Transverse colon (tissue), 4 donors: ENCODE results near the gene VGLL4. TPM values are rescaled to one million over a fixed set of nuclear protein-coding genes. Genes with fewer than 3 reads are reported as not detected.
A peak's percentile ranks its signal among the peaks of the same experiment; 100 is the strongest.

Source experiments
- DNase-seq: peaks from one replicate; pipeline ENCODE4 v3.0.0-alpha.2; 2019
- H3K27ac ChIP-seq, 4 donors: fragments of 200-600 bp; sonication (generic); 2 replicates each; pipeline ENCODE4 v1.5.1; 2016 to 2018; ENCODE audit warnings: inconsistent platforms in 4 of 4
- H3K27me3 ChIP-seq: fragments of 200-600 bp; sonication (generic); 2 replicates; pipeline ENCODE4 v1.5.1; 2017; ENCODE audit warnings: inconsistent platforms
- H3K36me3 ChIP-seq, 4 donors: fragments of 200-600 bp; sonication (generic); 2 replicates each; pipeline ENCODE4 v1.5.1; 2017 to 2019; ENCODE audit warnings: inconsistent platforms in 4 of 4
- H3K4me1 ChIP-seq, 4 donors: fragments of 200-600 bp; sonication (generic); 2 replicates each; pipeline ENCODE4 v1.5.1; 2017 to 2020; ENCODE audit warnings: inconsistent platforms in 4 of 4
- H3K4me3 ChIP-seq, 4 donors: fragments of 200-600 bp; sonication (generic); 1 replicate in 1 of 4; 2 replicates in 3 of 4; pipeline versions ENCODE4 v1.5.1 to v1.6.1; 2017 to 2019; ENCODE audit warnings: inconsistent platforms in 4 of 4
- H3K9me3 ChIP-seq, 2 donors: fragments of 200-600 bp; sonication (generic); 2 replicates each; pipeline ENCODE4 v1.5.1; 2017 to 2019; ENCODE audit warnings: inconsistent platforms in 2 of 2
- CTCF ChIP-seq, 5 experiments: fragments of 200-600 bp in 3 of 5; fragments of 450-650 bp in 2 of 5; sonication (generic) in 3 of 5; IDR thresholded peaks; 1 replicate in 2 of 5; 2 replicates in 3 of 5; pipeline ENCODE4 v1.5.1; 2016 to 2017; ENCODE audit warnings: antibody characterized with exemption in 5 of 5, inconsistent platforms in 3 of 5, mild to moderate bottlenecking in 2 of 5, moderate library complexity in 1 of 5
- EP300 ChIP-seq: sonication (generic); formaldehyde crosslinking; IDR thresholded peaks from one replicate; pipeline ENCODE4 v1.6.1; 2017; ENCODE audit warnings: antibody characterized with exemption, low read depth
- POLR2A ChIP-seq: fragments of 450-650 bp; IDR thresholded peaks from one replicate; pipeline ENCODE4 v1.6.1; 2016; ENCODE audit warnings: antibody characterized with exemption, mild to moderate bottlenecking, moderate library complexity
- POLR2AphosphoS5 ChIP-seq, 3 donors: sonication (generic); formaldehyde crosslinking; IDR thresholded peaks; one replicate each; pipeline ENCODE4 v1.6.1; 2016; ENCODE audit warnings: antibody characterized with exemption in 3 of 3
- WGBS, 2 donors: methylation state at CpG; one replicate each; pipeline ENCODE4 v1.1.5; 2018; ENCODE audit warnings: low coverage in 1 of 2; 5-methylcytosine and 5-hydroxymethylcytosine counted together
- in situ Hi-C, 4 donors: fragments of 200-750 bp; cut with MboI; loops; one replicate each; pipeline versions ENCODE4 v1.15.0 to v1.15.1; 2017; ENCODE audit warnings: low sequenced_read_pairs in 3 of 4, low pct_ligation_motif_present in 1 of 4, low pct_unique_long_range_greater_than_20kb in 1 of 4
- intact Hi-C: fragments of 100-400 bp; cut with DNase I; formaldehyde crosslinking; loops from one replicate; pipeline ENCODE4 v1.15.1; 2023; ENCODE audit warnings: low total_unique reads
- total RNA-seq, 4 donors: library from RNA; depleted of rRNA; stranded (reverse); fragments of >200 nt; gene quantifications; one replicate each; pipeline ENCODE4 v1.1.0, GENCODE V29; 2016

The VGLL4 gene
- total RNA-seq, 4 donors from 2014 or later = 67.3 to 175 (median 95.0) TPM

DNA sequence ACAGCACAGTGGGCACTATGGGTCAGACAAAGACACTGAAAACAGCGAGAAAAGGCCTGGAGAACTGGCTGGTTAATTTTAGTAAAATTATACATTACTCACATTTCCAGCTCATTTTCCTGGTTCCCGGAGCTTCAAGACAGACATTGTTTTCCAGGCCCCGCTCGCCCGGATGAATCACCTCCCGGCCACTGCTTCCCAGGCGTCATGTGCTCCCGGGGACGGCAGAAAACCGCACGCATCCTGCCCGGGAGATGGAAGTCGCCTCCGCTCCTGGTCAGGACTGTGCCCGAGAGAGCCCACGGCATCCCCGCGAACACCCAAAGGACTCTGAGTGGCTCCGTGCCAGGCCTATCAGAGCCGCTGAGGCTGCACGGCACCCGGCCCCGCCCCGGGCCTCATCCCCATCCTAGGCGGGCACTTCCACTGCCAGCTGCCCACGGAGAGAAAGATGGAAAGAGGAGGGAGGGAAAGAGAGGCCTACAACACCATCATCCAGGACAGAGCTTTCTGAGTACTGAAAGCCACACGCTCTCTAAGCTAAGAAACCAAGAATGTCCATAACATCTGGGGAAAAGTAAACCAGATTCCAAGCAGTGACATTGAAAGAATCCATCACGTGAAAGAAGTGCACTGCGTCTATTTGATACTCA is 75.1 kb downstream of the VGLL4 start:
- TF ChIP-seq CTCF (IDR thresholded peaks at IDR 0.05) (no peak), POLR2AphosphoS5 (IDR thresholded peaks at IDR 0.05) (peak in 2 of 3 donors; percentile 17 to 24)
- peaks cover 0 to 26% (median 9%) of the 10 kb centered on the region in 4 donors for H3K4me1 ChIP-seq
- intact Hi-C loops (no loop called here), in situ Hi-C loops (no loop called here)
- no peaks in the 10 kb centered on the region for H3K9me3 ChIP-seq
- H3K36me3 ChIP-seq = no peaks in the 10 kb centered on the region
- DNase-seq = peak; percentile 46
- 64 to 81% methylated on average over 3 to 29 of the region's 29 CpGs for WGBS, 2 donors
- peak overlapping the region; percentile 77 to 89 (median 84) for H3K27ac ChIP-seq
- H3K27me3 ChIP-seq = no peaks in the 10 kb centered on the region
- peak overlapping the region in 1 of 4 donors; percentile 11 for H3K4me3 ChIP-seq

DNA sequence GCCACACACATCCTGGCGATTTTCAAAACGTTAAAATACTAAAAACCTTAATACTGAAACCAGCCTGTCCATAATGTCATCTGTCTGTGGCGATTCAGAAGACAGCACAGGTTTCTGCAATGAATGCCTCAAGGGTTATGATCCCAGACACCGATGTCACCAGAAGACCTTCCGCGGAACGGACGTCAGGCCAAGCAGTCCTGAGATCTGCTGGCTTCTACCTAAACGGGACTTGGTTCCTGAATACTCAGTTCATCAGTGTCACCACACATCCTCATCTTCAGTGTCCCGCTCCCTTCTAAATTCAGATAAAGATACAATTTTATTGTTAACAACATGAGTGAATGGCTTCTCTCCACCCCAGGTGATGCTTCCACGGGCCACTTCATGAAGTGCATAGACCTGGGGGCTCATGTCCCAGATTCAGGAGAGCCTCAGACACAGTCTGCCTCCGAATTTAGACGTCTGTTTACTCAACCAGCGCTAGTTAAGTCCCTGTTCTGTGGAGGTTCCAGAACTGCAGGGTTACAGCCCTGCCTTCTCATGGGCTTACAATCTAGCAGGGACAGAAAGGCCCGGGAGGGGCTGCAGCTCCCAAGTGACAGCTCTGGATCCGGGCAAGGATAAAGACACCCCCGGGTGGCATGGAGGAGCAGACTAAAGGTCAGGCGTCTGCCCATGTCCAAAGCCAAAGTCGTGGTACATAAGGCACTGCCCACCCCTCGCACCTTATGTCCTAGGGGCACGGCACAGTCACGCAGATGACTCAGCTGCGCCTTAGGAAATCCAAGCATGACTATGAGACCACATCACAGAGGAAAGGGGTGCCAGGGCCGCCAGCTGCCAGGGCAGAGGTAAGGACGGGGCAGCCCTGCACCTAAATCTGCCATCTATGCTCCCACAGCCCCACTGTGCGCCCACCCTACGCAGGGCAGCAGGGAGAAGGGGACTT is 75.9 kb downstream of the VGLL4 start:
- DNase-seq = no peak

GRCh38 chr3:11566916-11567315 is 76.8 kb downstream of the VGLL4 start:
- Histone ChIP-seq H3K9me3 (no peaks in the 10 kb centered on the region), H3K27me3 (no peaks in the 10 kb centered on the region), H3K4me3 (no peak overlapping the region), H3K27ac (peak overlapping the region in 3 of 4 donors; percentile 25 to 84 (median 83)), H3K36me3 (peaks cover 0 to 12% (median 0%) of the 10 kb centered on the region in 4 donors), H3K4me1 (peaks cover under 1 to 31% (median 11%) of the 10 kb centered on the region in 4 donors)
- in situ Hi-C loops (no loop called here), intact Hi-C loops (no loop called here)
- 84 to 88% methylated on average over 5 to 17 of the region's 17 CpGs for WGBS, 2 donors
- no peak for DNase-seq
- TF ChIP-seq POLR2AphosphoS5 (IDR thresholded peaks at IDR 0.05) (no peak), EP300 (no peak), POLR2A (no peak), CTCF (IDR thresholded peaks at IDR 0.05) (no peak)

More for the DNA sequence above, 75.9 kb downstream of the VGLL4 start:
- peaks cover 0 to 7% (median 0%) of the 10 kb centered on the region in 4 donors for H3K36me3 ChIP-seq
- H3K9me3 ChIP-seq = no peaks in the 10 kb centered on the region
- no peak for TF ChIP-seq EP300
- TF ChIP-seq POLR2AphosphoS5 (IDR thresholded peaks at IDR 0.05) = peak in 1 of 3 donors; percentile 7
- no peaks in the 10 kb centered on the region for H3K27me3 ChIP-seq
- H3K4me3 ChIP-seq = peak overlapping the region in 1 of 4 donors; percentile 11
- in situ Hi-C loops = no loop called here
- intact Hi-C loops = no loop called here
- H3K27ac ChIP-seq = peak overlapping the region; percentile 77 to 89 (median 84)
- WGBS, 2 donors = 87 to 96% methylated on average over 5 to 27 of the region's 27 CpGs
- peaks cover 0 to 26% (median 10%) of the 10 kb centered on the region in 4 donors for H3K4me1 ChIP-seq

- TF ChIP-seq POLR2A (no peak), EP300 (no peak), POLR2AphosphoS5 (IDR thresholded peaks at IDR 0.05) (no peak), CTCF (IDR thresholded peaks at IDR 0.05) (no peak)
- peaks cover 5 to 33% (median 12%) of the 10 kb centered on the region in 4 donors for H3K4me1 ChIP-seq
- intact Hi-C loops = no loop called here
Observed at GRCh38 chr3:11566478-11566877, 77.2 kb downstream of the VGLL4 start.

More at GRCh38 chr3:11566478-11566877, 77.2 kb downstream of the VGLL4 start:
- Histone ChIP-seq H3K4me3 (no peak overlapping the region), H3K27me3 (no peaks in the 10 kb centered on the region), H3K9me3 (no peaks in the 10 kb centered on the region), H3K36me3 (peaks cover 0 to 12% (median 0%) of the 10 kb centered on the region in 4 donors), H3K27ac (no peak overlapping the region)
- 91 to 96% methylated on average over 12 to 20 of the region's 20 CpGs for WGBS, 2 donors
- no peak for DNase-seq
- in situ Hi-C loops = no loop called here
